Measurements from ENCODE around the gene TRPC4.

- no peak for TF ChIP-seq CTCF (IDR thresholded peaks at IDR 0.05; ENCODE audit: low read depth, low read length)
- TF ChIP-seq EZH2phosphoT487 (IDR thresholded peaks at IDR 0.05; ENCODE audit: low read depth): no peak
Measured at GRCh38 chr13:37662624-37663023, 206.9 kb downstream of the TRPC4 start.

Data from OCI-LY3 (cell line).